ENCODE results near the gene LEMD2.
A peak's percentile ranks its signal among the peaks of the same experiment; 100 is the strongest.

LEMD2 gene

GRCh38 chr6:33721508-33721907 lies 67.4 kb downstream of the LEMD2 start:
- Histone ChIP-seq H3K36me3 (ENCODE audit: control insufficient read depth, insufficient read depth, low read length) (no peaks in the 10 kb centered on the region), H3K27ac (ENCODE audit: low read depth, low read length) (peak overlapping the region; percentile 74), H3K4me1 (ENCODE audit: control insufficient read depth, insufficient read depth, low read length) (peaks cover 4% of the 10 kb centered on the region), H3K27me3 (ENCODE audit: control insufficient read depth, insufficient read depth, low read length) (peaks cover 2% of the 10 kb centered on the region), H3K9ac (ENCODE audit: low read length) (no peak overlapping the region), H3K4me3 (ENCODE audit: low read length) (no peak overlapping the region)

All from rectal smooth muscle tissue (tissue), 1 donor.